22Rv1 (cell line): ENCODE data around the gene SEPTIN1.
"Not testable (repeated sequence)": the region's sequence is repeated elsewhere in the genome, so short reads cannot be mapped to it uniquely, and the experiment has no call there.

Source experiments
- H3K27ac ChIP-seq: fragments of 450-650 bp; 2 replicates; pipeline ENCODE4 v1.5.1; 2017
- CTCF ChIP-seq: fragments of 450-650 bp; IDR thresholded peaks from 2 replicates; pipeline ENCODE4 v1.5.1; 2017; ENCODE audit warnings: mild to moderate bottlenecking
- ZFX ChIP-seq: fragments of 450-650 bp; IDR thresholded peaks from 2 replicates; pipeline ENCODE4 v1.6.1; 2017; ENCODE audit warnings: antibody characterized with exemption, borderline replicate concordance

The SEPTIN1 gene

GRCh38 chr16:30350134-30350871 is 32.1 kb downstream of the SEPTIN1 start:
- TF ChIP-seq CTCF = no peak
- TF ChIP-seq ZFX = no peak
- no peak overlapping the region for H3K27ac ChIP-seq

GRCh38 chr16:30349675-30350074 is 32.7 kb downstream of the SEPTIN1 start:
- no peak overlapping the region for H3K27ac ChIP-seq

GRCh38 chr16:30348929-30349328 is 33.4 kb downstream of the SEPTIN1 start:
- TF ChIP-seq CTCF (no peak), ZFX (no peak)
- H3K27ac ChIP-seq = no peak overlapping the region

More at GRCh38 chr16:30349675-30350074, 32.7 kb downstream of the SEPTIN1 start:
- TF ChIP-seq CTCF (no peak), ZFX (no peak)

- TF ChIP-seq CTCF (no peak), ZFX (no peak)
- no peak overlapping the region for H3K27ac ChIP-seq
Measured at GRCh38 chr16:30348113-30348512, 34.2 kb downstream of the SEPTIN1 start.

- no peak overlapping the region for H3K27ac ChIP-seq
- TF ChIP-seq CTCF = no peak
Measured at GRCh38 chr16:30346286-30346685, 36.1 kb downstream of the SEPTIN1 start.

- H3K27ac ChIP-seq = not testable (repeated sequence)
Measured at GRCh38 chr16:30343491-30343820, 38.9 kb downstream of the SEPTIN1 start.

GRCh38 chr16:30342751-30343490 is 39.4 kb downstream of the SEPTIN1 start:
- TF ChIP-seq ZFX (no peak), CTCF (no peak)
- H3K27ac ChIP-seq = no peak overlapping the region

- not testable (repeated sequence) for H3K27ac ChIP-seq
Measured at GRCh38 chr16:30341971-30342370, 40.4 kb downstream of the SEPTIN1 start.
